Inflammatory macrophage treated with lipopolysaccharide for 1 hour (primary cell): ENCODE data around the gene TBC1D8B.
"Not testable (repeated sequence)": the region's sequence is repeated elsewhere in the genome, so short reads cannot be mapped to it uniquely, and the experiment has no call there.

Source experiments
- DNase-seq, 2 donors: peaks; one replicate each; pipeline ENCODE4 v3.0.0-alpha.2; 2020 to 2022

The TBC1D8B gene

GRCh38 chrX:106802388-106803275 lies at the start of gene TBC1D8B:
Gene TBC1D8B (plus strand): TSS chrX:106802673. CDS start chrX:106802854, 181 bp downstream.
- peak; percentile 65 to 76 for DNase-seq

GRCh38 chrX:106769288-106769687 lies 33.2 kb upstream of the TBC1D8B start:
- not testable (repeated sequence) for DNase-seq

- DNase-seq = no peak
Observed at GRCh38 chrX:106774981-106775380, 27.5 kb upstream of the TBC1D8B start.

GRCh38 chrX:106780264-106780663 lies 22.2 kb upstream of the TBC1D8B start:
- no peak for DNase-seq

- no peak for DNase-seq
Observed at GRCh38 chrX:106780664-106781377, 21.7 kb upstream of the TBC1D8B start.

- DNase-seq = no peak
Observed at GRCh38 chrX:106783716-106784115, 18.8 kb upstream of the TBC1D8B start.

GRCh38 chrX:106791495-106791894 lies 11.0 kb upstream of the TBC1D8B start:
- DNase-seq = peak in 1 of 2 donors; percentile 3

- DNase-seq = no peak
Observed at GRCh38 chrX:106802063-106802387, 448 bp upstream of the TBC1D8B start.

- DNase-seq = no peak
Observed at GRCh38 chrX:106811131-106811910, 8.8 kb downstream of the TBC1D8B start.

GRCh38 chrX:106812930-106813329 lies 10.5 kb downstream of the TBC1D8B start:
- not testable (repeated sequence) for DNase-seq

- not testable (repeated sequence) for DNase-seq
Observed at GRCh38 chrX:106814093-106814492, 11.6 kb downstream of the TBC1D8B start.

- DNase-seq = peak in 1 of 2 donors; percentile 12
Observed at GRCh38 chrX:106862972-106863688, 60.7 kb downstream of the TBC1D8B start.

GRCh38 chrX:106863697-106864096 lies 61.2 kb downstream of the TBC1D8B start:
- no peak for DNase-seq

- not testable (repeated sequence) for DNase-seq
Observed at GRCh38 chrX:106872796-106873195, 70.3 kb downstream of the TBC1D8B start.

- peak; percentile 8 to 37 for DNase-seq
Observed at GRCh38 chrX:106874075-106874474, 71.6 kb downstream of the TBC1D8B start.

GRCh38 chrX:106875151-106875550 lies 72.7 kb downstream of the TBC1D8B start:
- no peak for DNase-seq

GRCh38 chrX:106889468-106889867 lies 87.0 kb downstream of the TBC1D8B start:
- DNase-seq = no peak

- DNase-seq = no peak
Observed at GRCh38 chrX:106891762-106892460, 89.4 kb downstream of the TBC1D8B start.

GRCh38 chrX:106894392-106894909 lies 92.0 kb downstream of the TBC1D8B start:
- peak; percentile 13 to 45 for DNase-seq

GRCh38 chrX:106894978-106895452 lies 92.5 kb downstream of the TBC1D8B start:
- DNase-seq = no peak

GRCh38 chrX:106897259-106897658 lies 94.8 kb downstream of the TBC1D8B start:
- DNase-seq = no peak
